Kidney epithelial cell (primary cell): ENCODE measurements around the gene RAI14. TPM values are rescaled to one million over a fixed set of nuclear protein-coding genes. Genes with fewer than 3 reads are reported as not detected.

Experiments used
- DNase-seq: peaks from one replicate; pipeline ENCODE4 v3.0.0-alpha.2; 2010; ENCODE audit warnings: low read depth
- H3K27me3 ChIP-seq: 2 replicates; pipeline ENCODE4 v1.6.0; 2011; ENCODE audit warnings: low read length; ENCODE audit not compliant: control insufficient read depth, insufficient read depth
- H3K36me3 ChIP-seq: 2 replicates; pipeline ENCODE4 v1.5.1; 2011; ENCODE audit warnings: low read length; ENCODE audit not compliant: control insufficient read depth, insufficient read depth
- H3K4me3 ChIP-seq: 2 replicates; pipeline ENCODE4 v1.5.1; 2011; ENCODE audit warnings: low read depth, mild to moderate bottlenecking, control low read depth, low read length
- total RNA-seq: library from RNA; depleted of rRNA; stranded (reverse); fragments of >200 nt; gene quantifications from 2 replicates; pipeline ENCODE4 v1.2.3, GENCODE V29; 2015
- TF ChIP-seq, protein P1 (sequence below): IDR thresholded peaks from 2 replicates; pipeline ENCODE4 v1.5.1; 2011; ENCODE audit warnings: mild to moderate bottlenecking, moderate library complexity, low read length, control low read depth, inconsistent platforms; ENCODE audit not compliant: insufficient read depth, poor library complexity, severe bottlenecking

Gene RAI14
- total RNA-seq, 1 donor from 2014 or later, result 116 TPM

DNA sequence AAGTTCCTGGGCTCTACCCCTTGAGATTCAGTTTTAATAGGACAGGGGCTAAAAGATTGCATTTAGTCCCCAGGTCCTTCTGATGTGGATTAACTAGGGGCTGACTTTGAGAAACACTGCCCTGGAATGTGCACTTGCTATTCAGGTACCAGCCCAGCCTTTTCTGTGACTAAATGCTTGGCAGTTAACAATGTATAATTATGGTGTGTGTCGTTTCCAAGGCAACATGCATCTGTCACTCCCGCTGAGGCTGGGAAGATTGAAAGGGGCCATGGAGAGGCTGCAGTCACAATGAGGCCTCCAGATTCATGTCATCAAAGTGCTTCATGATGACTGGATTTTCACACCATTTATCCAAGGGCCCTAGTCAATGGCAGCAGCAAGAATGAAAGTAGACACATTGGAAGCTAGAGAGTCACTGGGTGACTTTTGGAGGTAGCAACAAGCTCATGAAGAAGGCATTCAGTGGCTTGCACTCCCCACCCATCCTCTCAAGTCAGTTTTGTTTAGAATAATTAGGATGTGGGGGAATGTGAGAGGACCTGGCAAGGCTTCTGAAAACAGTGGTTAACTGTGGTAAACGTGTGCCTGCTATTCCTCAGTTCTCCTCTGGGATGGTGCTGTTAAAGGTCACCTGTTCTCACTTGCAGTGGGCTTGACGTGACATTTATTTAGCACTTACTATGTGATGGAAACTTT is 28.3 kb downstream of the RAI14 start:
- no peaks in the 10 kb centered on the region for H3K27me3 ChIP-seq
- TF ChIP-seq, protein P1, sequence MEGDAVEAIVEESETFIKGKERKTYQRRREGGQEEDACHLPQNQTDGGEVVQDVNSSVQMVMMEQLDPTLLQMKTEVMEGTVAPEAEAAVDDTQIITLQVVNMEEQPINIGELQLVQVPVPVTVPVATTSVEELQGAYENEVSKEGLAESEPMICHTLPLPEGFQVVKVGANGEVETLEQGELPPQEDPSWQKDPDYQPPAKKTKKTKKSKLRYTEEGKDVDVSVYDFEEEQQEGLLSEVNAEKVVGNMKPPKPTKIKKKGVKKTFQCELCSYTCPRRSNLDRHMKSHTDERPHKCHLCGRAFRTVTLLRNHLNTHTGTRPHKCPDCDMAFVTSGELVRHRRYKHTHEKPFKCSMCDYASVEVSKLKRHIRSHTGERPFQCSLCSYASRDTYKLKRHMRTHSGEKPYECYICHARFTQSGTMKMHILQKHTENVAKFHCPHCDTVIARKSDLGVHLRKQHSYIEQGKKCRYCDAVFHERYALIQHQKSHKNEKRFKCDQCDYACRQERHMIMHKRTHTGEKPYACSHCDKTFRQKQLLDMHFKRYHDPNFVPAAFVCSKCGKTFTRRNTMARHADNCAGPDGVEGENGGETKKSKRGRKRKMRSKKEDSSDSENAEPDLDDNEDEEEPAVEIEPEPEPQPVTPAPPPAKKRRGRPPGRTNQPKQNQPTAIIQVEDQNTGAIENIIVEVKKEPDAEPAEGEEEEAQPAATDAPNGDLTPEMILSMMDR, result no peak

DNA sequence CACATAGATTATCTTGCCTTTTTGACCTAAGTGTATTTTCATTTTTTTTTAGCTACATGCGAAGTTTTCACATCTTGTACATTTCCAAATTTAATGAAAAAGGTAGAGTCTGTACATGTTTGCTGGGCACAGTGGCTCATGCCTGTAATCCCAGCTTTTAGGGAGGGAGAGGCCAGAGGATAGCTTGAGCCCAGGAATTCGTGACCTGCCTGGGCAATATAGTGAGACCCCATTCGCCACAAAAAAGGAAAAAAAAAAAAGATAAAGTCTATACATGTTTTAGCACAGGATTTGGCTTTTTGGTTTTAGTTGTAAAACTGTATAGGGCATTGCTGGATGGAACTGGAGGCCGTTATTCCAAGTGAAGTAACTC is 28.8 kb downstream of the RAI14 start:
- Histone ChIP-seq H3K27me3 (no peaks in the 10 kb centered on the region), H3K36me3 (no peaks in the 10 kb centered on the region), H3K4me3 (no peak overlapping the region)
- TF ChIP-seq, protein P1, result no peak
- DNase-seq, result no peak

More for the DNA sequence above, 28.3 kb downstream of the RAI14 start:
- Histone ChIP-seq H3K4me3 (no peak overlapping the region), H3K36me3 (no peaks in the 10 kb centered on the region)
- DNase-seq, result peak; percentile 92

DNA sequence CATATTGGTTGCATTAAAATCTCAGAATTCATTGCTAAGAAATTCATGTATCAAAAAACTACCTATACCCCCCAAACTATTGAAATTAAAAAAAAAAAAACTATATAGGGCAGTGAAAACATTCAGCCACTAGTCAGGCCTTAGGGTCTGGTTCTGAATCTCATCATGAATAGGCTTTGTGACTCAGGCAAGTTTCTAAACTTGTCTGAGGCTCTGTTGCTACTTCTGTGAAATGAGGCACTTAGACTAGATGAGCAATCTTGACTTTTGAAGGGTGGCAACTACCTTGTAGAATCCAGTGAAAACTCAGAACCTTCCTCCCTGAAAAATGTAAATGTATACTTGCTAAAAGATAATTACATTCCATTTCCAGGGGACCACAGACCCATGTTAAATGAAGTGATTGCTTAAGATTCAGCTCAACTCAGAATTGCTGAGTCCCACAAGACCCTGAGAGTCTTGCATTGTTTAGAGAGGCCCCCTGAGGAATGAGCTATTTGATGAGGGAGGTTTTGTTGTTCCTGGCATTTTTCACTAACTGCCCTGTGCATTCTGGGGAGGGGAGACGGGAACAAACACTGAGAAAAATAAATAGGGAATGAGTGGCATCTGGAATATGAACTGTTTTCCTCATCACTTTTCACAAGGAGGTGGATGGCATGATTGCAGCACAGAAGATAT is 29.5 kb downstream of the RAI14 start:
- H3K36me3 ChIP-seq, result no peaks in the 10 kb centered on the region
- no peak overlapping the region for H3K4me3 ChIP-seq
- TF ChIP-seq, protein P1, result no peak
- DNase-seq, result no peak
- H3K27me3 ChIP-seq, result no peaks in the 10 kb centered on the region

DNA sequence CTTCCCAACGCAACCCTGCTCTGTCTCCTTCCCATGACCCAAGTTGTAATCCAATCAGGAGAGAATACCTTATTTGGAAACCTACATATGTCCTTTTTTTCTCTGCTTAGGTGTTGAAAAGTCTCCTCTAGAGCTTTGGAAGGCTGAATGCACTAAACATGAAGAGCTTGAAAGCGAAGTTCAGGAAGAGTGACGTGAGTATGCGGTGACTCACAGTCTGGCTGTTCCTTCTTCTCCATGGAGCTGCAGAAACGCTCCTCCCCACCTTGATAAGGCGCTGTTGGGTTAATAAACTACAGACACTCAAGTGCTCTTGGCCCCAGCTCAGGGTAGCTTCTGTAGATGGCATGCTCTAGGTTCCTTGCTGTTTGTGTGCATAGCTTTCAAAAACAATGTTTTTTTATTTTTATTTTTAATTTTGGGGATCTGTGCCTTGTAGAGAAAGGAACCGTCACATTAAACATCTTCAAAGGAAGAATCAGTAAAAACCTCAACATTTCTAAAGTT is 30.7 kb downstream of the RAI14 start:
- H3K4me3 ChIP-seq, result no peak overlapping the region
- no peaks in the 10 kb centered on the region for H3K27me3 ChIP-seq
- H3K36me3 ChIP-seq, result no peaks in the 10 kb centered on the region
- peak; percentile 100 for DNase-seq
- TF ChIP-seq, protein P1, result no peak

DNA sequence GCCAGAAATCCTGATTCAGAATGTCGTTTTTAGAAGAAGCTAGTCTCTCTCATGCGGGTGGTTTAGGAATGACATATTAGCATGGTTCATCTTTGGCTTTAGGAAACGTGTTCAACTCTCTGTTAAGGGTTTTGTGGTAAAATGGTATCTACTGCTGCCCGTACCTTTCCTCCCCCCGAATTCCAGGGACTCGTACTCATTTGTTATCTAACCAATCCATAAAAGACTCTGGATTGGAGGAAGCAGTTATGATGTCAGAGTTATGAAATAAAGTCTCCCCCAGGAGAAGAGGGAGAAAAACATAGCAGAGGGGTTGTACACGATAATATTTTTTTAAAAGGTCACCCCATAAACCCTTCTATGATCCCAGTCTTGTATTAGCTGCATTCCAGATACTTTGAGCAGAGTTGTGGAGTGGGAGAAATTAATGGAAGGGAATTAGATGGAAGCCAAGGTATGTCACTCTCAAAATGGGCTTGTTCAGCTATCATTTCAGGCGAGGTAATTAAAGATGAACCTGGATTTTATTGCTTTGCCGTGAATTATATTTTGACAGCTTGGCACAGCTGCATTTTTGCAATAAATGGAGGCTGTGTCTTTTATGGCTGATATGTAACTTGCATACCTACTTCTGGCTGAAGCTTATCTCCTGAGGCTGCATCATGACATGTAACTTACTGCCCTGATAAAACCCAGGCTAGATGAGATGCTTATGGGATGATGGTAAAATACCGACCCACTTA is 31.3 kb downstream of the RAI14 start:
- DNase-seq, result no peak
- Histone ChIP-seq H3K4me3 (no peak overlapping the region), H3K27me3 (no peaks in the 10 kb centered on the region), H3K36me3 (no peaks in the 10 kb centered on the region)
- TF ChIP-seq, protein P1, result no peak
